CD4-positive, alpha-beta T cell (primary cell): ENCODE results near the gene FADD. TPM values are rescaled to one million over a fixed set of nuclear protein-coding genes. Genes with fewer than 3 reads are reported as not detected.

Experiments
- ATAC-seq: fragments of 200-7000 bp; cut with Tn5 transposase; one replicate; pipeline ENCODE4 v1.10.0; 2022; ENCODE audit warnings: mild to moderate bottlenecking; ENCODE audit not compliant: poor library complexity
- CTCF ChIA-PET: fragments of 350-600 bp; sonication (Branson Sonifier 250); formaldehyde crosslinking; loops from one replicate; lab custom pipeline; 2021; ENCODE audit warnings: antibody characterized with exemption, inconsistent platforms; lab: Charles Lee
- POLR2A ChIA-PET: fragments of 350-600 bp; sonication (Branson Sonifier 250); formaldehyde crosslinking; loops from one replicate; lab custom pipeline; 2021; ENCODE audit warnings: antibody characterized with exemption, inconsistent platforms; lab: Charles Lee
- DNase-seq, 14 experiments: peaks; one replicate each; pipeline ENCODE4 v3.0.0-alpha.2; 2013 to 2020; ENCODE audit warnings: mixed read lengths in 2 of 14
- H3K27ac ChIP-seq, 2 donors: one replicate each; pipeline versions ENCODE4 v1.5.1 to v1.7.0; 2013; ENCODE audit warnings: low read length in 2 of 2, low read depth in 1 of 2, mild to moderate bottlenecking in 1 of 2
- H3K27me3 ChIP-seq, 2 experiments: 1 replicate in 1 of 2; 2 replicates in 1 of 2; pipeline versions ENCODE4 v1.6.1 to v1.7.0; 2013; ENCODE audit warnings: low read length in 2 of 2, control low read depth in 1 of 2, mild to moderate bottlenecking in 1 of 2, moderate library complexity in 1 of 2; ENCODE audit not compliant: insufficient read depth in 2 of 2, control insufficient read depth in 1 of 2
- H3K36me3 ChIP-seq: one replicate; pipeline ENCODE4 v1.6.1; 2013; ENCODE audit warnings: low read length, control low read depth; ENCODE audit not compliant: insufficient read depth
- H3K4me1 ChIP-seq: one replicate; pipeline ENCODE4 v1.6.1; 2013; ENCODE audit warnings: low read length, control low read depth; ENCODE audit not compliant: insufficient read depth
- H3K4me3 ChIP-seq: one replicate; pipeline ENCODE4 v1.5.1; 2013; ENCODE audit warnings: mild to moderate bottlenecking, low read length, moderate library complexity
- H3K9me3 ChIP-seq, 2 experiments: 1 replicate in 1 of 2; 2 replicates in 1 of 2; pipeline versions ENCODE4 v1.6.1 to v1.7.0; 2013; ENCODE audit warnings: low read length in 2 of 2, mild to moderate bottlenecking in 2 of 2, control low read depth in 1 of 2, moderate library complexity in 1 of 2; ENCODE audit not compliant: control insufficient read depth in 1 of 2, insufficient read depth in 1 of 2
- H3K27ac Mint-ChIP-seq: one replicate; pipeline ENCODE4 v1.8.0; 2020; ENCODE audit warnings: mixed read lengths
- H3K27me3 Mint-ChIP-seq: one replicate; pipeline ENCODE4 v1.8.0; 2021; ENCODE audit warnings: mixed read lengths
- H3K36me3 Mint-ChIP-seq: one replicate; pipeline ENCODE4 v1.8.0; 2021; ENCODE audit warnings: low read depth, mixed read lengths
- H3K4me1 Mint-ChIP-seq: one replicate; pipeline ENCODE4 v1.8.0; 2021; ENCODE audit warnings: low read depth, mixed read lengths
- H3K4me3 Mint-ChIP-seq: one replicate; pipeline ENCODE4 v1.8.0; 2020; ENCODE audit warnings: mild to moderate bottlenecking, mixed read lengths
- H3K9me3 Mint-ChIP-seq: one replicate; pipeline ENCODE4 v1.8.0; 2020; ENCODE audit warnings: mixed read lengths
- CTCF ChIP-seq: fragments of 200-600 bp; IDR thresholded peaks from one replicate; pipeline ENCODE4 v1.8.0; 2022; ENCODE audit warnings: antibody characterized with exemption, mild to moderate bottlenecking
- intact Hi-C, 2 experiments: fragments of 100-400 bp; cut with DNase I in 1 of 2; cut with micrococcal nuclease in 1 of 2; formaldehyde crosslinking; loops; one replicate each; pipeline versions ENCODE4 v1.15.1 to v1.9.0; 2023 to 2025; cut with DNase I, micrococcal nuclease
- total RNA-seq, 174 experiments: library from RNA in 2 of 174; stranded (reverse) in 2 of 174; gene quantifications; one replicate each; pipeline ENCODE4 v1.2.3 and lab custom pipeline; 2021 to 2026

The FADD gene
- total RNA-seq, 2 experiments from 2014 or later: 14.5 to 16.5 TPM

DNA sequence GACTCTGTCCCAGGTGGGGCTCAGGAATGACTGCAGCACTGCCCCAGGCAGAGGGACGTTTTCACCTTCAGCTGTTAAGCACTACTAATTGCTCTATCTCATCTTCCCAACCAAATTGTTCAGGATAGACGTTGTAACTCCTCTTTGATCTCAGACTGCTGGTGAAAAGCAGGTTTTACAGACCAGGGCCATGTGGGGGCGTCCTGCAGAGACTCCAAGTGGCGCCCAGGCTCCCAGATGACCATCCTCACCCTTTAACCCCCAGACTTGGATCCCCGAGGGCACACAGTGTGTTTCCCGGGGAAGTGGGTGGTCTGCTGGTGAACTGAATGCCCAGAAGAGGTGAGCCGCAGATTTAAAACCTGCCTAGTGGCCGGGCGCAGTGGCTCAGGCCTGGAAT is 23.9 kb downstream of the FADD start:
- Histone ChIP-seq H3K4me3 (no peak overlapping the region), H3K36me3 (no peaks in the 10 kb centered on the region), H3K27ac (no peak overlapping the region), H3K4me1 (no peaks in the 10 kb centered on the region), H3K27me3 (no peaks in the 10 kb centered on the region), H3K9me3 (no peaks in the 10 kb centered on the region)
- no peak for ATAC-seq
- Mint-ChIP-seq H3K4me1 (no peaks in the 10 kb centered on the region), H3K27ac (no peak overlapping the region), H3K9me3 (no peaks in the 10 kb centered on the region), H3K27me3 (no peaks in the 10 kb centered on the region), H3K4me3 (no peak overlapping the region), H3K36me3 (no peaks in the 10 kb centered on the region)
- DNase-seq: no peak
- CTCF ChIA-PET: no interaction called here
- intact Hi-C loops: no loop called here
- POLR2A ChIA-PET: no interaction called here
- no peak for TF ChIP-seq CTCF

DNA sequence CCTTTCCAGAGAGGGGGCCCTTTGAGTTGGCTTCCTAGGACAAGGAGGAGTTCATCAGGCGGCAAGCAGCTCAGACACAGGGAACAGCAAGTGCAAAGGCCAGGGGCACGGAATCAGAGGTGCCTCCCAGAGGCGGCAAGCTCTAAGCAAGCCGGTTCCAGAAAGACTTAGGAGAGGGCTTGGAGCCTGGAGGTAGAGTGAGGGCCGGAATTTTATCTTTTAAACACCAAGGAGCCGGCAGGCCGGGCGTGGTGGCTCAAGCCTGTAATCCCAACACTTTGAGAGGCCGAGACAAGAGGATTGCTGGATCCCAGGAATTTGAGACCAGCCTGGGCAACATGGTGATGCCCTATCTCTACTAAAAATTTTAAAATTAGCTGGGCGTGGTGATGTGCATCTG is 26.6 kb downstream of the FADD start:
- Mint-ChIP-seq H3K4me3 (no peak overlapping the region), H3K4me1 (no peaks in the 10 kb centered on the region), H3K27me3 (peaks cover 5% of the 10 kb centered on the region), H3K27ac (no peak overlapping the region), H3K36me3 (no peaks in the 10 kb centered on the region), H3K9me3 (no peaks in the 10 kb centered on the region)
- no peaks in the 10 kb centered on the region for H3K4me1 ChIP-seq
- no peak for TF ChIP-seq CTCF
- intact Hi-C loops: no loop called here
- POLR2A ChIA-PET: no interaction called here
- ATAC-seq (no peak), DNase-seq (no peak)
- CTCF ChIA-PET: no interaction called here
- peaks cover 0 to 3% of the 10 kb centered on the region in 2 experiments for H3K9me3 ChIP-seq
- H3K36me3 ChIP-seq: no peaks in the 10 kb centered on the region
- peaks cover 0 to 3% of the 10 kb centered on the region in 2 experiments for H3K27me3 ChIP-seq
- H3K4me3 ChIP-seq: no peak overlapping the region
- no peak overlapping the region for H3K27ac ChIP-seq

DNA sequence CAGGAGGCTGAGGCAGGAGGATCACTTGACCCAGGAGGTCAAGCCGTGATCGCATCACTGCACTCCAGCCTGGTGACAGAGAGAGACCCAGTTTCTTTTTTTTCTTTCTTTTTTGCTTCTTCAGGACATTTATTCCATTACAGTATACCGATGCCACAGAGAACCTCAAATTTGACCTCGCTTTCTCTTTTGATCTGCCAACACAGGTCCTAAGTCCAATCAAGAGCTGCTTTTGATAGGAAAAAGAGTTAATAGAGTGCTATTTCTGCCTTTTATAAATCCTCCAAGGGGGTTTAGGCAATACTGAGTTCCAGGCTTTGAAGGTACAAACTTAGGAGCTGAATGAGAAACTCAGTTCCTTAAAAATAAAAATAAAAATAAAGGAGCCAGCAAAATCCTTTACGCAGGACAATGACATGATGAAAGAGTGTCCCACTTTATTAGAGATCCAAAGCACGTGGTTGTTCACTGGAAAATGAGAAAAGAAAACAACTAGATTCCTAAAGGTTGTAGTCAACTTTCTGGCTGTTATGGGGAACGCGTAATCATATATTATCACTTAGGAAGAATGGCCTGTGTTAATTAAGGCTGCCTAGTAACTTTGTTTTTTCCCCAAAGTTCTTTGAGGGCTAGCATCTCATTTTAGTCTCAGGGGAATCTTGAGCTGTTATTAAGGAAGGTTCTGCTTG is 27.2 kb downstream of the FADD start:
- H3K4me3 ChIP-seq: no peak overlapping the region
- no peaks in the 10 kb centered on the region for H3K36me3 Mint-ChIP-seq
- peaks cover 0 to 3% of the 10 kb centered on the region in 2 experiments for H3K27me3 ChIP-seq
- no peak overlapping the region for H3K4me3 Mint-ChIP-seq
- H3K9me3 ChIP-seq: peaks cover 0 to 3% of the 10 kb centered on the region in 2 experiments
- no peaks in the 10 kb centered on the region for H3K36me3 ChIP-seq
- H3K27ac Mint-ChIP-seq: no peak overlapping the region
- intact Hi-C loops: no loop called here
- POLR2A ChIA-PET: no interaction called here
- no peak overlapping the region for H3K27ac ChIP-seq
- no peaks in the 10 kb centered on the region for H3K4me1 Mint-ChIP-seq
- H3K4me1 ChIP-seq: no peaks in the 10 kb centered on the region
- no peak for TF ChIP-seq CTCF
- DNase-seq (no peak), ATAC-seq (no peak)
- no peaks in the 10 kb centered on the region for H3K9me3 Mint-ChIP-seq
- peaks cover 5% of the 10 kb centered on the region for H3K27me3 Mint-ChIP-seq
- CTCF ChIA-PET: no interaction called here
